ENCODE measurements around the gene IMPG1. TPM values are rescaled to one million over a fixed set of nuclear protein-coding genes. Genes with fewer than 3 reads are reported as not detected.

The IMPG1 gene
- total RNA-seq, 4 donors from 2014 or later: not detected

GRCh38 chr6:75933387-75933975, 139.0 kb downstream of the IMPG1 start:
- TF ChIP-seq EP300 (IDR thresholded peaks at IDR 0.05) (no peak), POLR2A (IDR thresholded peaks at IDR 0.05) (no peak), POLR2AphosphoS5 (IDR thresholded peaks at IDR 0.05) (no peak)
- TF ChIP-seq, protein P1, sequence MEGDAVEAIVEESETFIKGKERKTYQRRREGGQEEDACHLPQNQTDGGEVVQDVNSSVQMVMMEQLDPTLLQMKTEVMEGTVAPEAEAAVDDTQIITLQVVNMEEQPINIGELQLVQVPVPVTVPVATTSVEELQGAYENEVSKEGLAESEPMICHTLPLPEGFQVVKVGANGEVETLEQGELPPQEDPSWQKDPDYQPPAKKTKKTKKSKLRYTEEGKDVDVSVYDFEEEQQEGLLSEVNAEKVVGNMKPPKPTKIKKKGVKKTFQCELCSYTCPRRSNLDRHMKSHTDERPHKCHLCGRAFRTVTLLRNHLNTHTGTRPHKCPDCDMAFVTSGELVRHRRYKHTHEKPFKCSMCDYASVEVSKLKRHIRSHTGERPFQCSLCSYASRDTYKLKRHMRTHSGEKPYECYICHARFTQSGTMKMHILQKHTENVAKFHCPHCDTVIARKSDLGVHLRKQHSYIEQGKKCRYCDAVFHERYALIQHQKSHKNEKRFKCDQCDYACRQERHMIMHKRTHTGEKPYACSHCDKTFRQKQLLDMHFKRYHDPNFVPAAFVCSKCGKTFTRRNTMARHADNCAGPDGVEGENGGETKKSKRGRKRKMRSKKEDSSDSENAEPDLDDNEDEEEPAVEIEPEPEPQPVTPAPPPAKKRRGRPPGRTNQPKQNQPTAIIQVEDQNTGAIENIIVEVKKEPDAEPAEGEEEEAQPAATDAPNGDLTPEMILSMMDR (IDR thresholded peaks at IDR 0.05): no peak
- H3K27me3 ChIP-seq: no peaks in the 10 kb centered on the region
- no peak for DNase-seq (ENCODE audit: low spot score in 2 of 2)
- H3K36me3 ChIP-seq: no peaks in the 10 kb centered on the region
- no peak overlapping the region for H3K4me3 ChIP-seq
- peaks cover 9% of the 10 kb centered on the region for H3K4me1 ChIP-seq
- no peaks in the 10 kb centered on the region for H3K9me3 ChIP-seq
- WGBS: 91% methylated on average over 7 of the region's 7 CpGs
- H3K27ac ChIP-seq: no peak overlapping the region

- no peaks in the 10 kb centered on the region for H3K9me3 ChIP-seq
- no peak overlapping the region for H3K4me3 ChIP-seq
- WGBS: 61% methylated on average over 5 of the region's 5 CpGs
- peaks cover 9% of the 10 kb centered on the region for H3K4me1 ChIP-seq
- DNase-seq (ENCODE audit: low spot score in 2 of 2): no peak
- H3K27ac ChIP-seq: no peak overlapping the region
- no peaks in the 10 kb centered on the region for H3K27me3 ChIP-seq
- H3K36me3 ChIP-seq: no peaks in the 10 kb centered on the region
- TF ChIP-seq POLR2AphosphoS5 (IDR thresholded peaks at IDR 0.05) (no peak), EP300 (IDR thresholded peaks at IDR 0.05) (no peak), POLR2A (IDR thresholded peaks at IDR 0.05) (no peak)
- TF ChIP-seq, protein P1 (IDR thresholded peaks at IDR 0.05): no peak
These were observed 140.4 kb downstream of the IMPG1 start for GRCh38 chr6:75932067-75932466.

GRCh38 chr6:75931011-75931680, 141.3 kb downstream of the IMPG1 start:
- no peak overlapping the region for H3K4me3 ChIP-seq
- WGBS: 64% methylated on average over 11 of the region's 11 CpGs
- H3K27me3 ChIP-seq: no peaks in the 10 kb centered on the region
- no peak for DNase-seq (ENCODE audit: low spot score in 2 of 2)
- peaks cover 9% of the 10 kb centered on the region for H3K4me1 ChIP-seq
- H3K27ac ChIP-seq: no peak overlapping the region
- no peaks in the 10 kb centered on the region for H3K9me3 ChIP-seq
- H3K36me3 ChIP-seq: no peaks in the 10 kb centered on the region
- TF ChIP-seq, protein P1 (IDR thresholded peaks at IDR 0.05): no peak
- TF ChIP-seq POLR2AphosphoS5 (IDR thresholded peaks at IDR 0.05): no peak
- TF ChIP-seq EP300 (IDR thresholded peaks at IDR 0.05): no peak
- no peak for TF ChIP-seq POLR2A (IDR thresholded peaks at IDR 0.05)

DNA sequence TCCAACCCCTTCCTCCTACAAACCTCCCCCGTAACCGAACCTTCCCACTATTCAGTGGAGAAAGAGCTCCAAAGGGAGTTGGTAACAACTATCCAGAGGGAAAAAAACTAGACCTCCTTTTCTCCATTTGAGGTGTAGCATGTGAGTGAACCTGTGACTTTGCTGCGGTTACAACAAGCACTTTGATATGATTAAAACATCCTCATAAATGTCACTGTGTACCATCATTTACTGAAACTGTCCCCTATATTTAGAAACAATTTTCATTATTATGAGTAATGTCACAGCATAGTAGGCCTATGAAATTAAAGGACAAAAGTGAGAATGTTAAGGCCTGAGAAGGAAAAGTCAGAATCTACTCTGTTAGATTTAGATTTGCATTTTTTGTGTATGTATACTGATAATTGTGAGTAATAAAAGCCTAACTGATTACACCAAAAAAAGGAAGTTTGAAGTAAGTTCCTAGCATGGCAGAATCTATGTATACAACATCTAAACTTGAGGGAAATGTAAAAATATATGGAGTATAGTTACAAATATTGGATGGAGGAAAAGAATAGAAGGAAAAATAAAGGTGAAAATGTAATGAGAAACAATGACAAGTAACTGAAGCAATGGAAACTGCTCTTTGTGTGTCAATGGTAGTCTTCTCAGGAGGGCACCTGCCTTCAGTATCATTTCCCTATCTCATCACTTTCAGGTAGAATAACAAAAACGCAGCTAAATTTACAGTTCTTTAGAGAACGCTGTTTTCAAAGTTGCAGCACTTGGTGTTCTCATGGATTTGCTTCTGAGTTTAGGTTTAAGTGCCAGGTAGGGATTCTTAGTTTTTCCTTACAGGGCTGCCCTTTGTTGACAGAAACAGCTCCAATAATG, 145.9 kb downstream of the IMPG1 start:
- no peak for TF ChIP-seq POLR2AphosphoS5 (IDR thresholded peaks at IDR 0.05)
- no peak for TF ChIP-seq EP300 (IDR thresholded peaks at IDR 0.05)
- TF ChIP-seq, protein P1 (IDR thresholded peaks at IDR 0.05): no peak
- TF ChIP-seq POLR2A (IDR thresholded peaks at IDR 0.05): no peak
- Histone ChIP-seq H3K9me3 (no peaks in the 10 kb centered on the region), H3K4me3 (no peak overlapping the region), H3K27ac (no peak overlapping the region), H3K27me3 (no peaks in the 10 kb centered on the region), H3K36me3 (no peaks in the 10 kb centered on the region), H3K4me1 (no peaks in the 10 kb centered on the region)
- WGBS: 93% methylated on average over 5 of the region's 5 CpGs
- DNase-seq (ENCODE audit: low spot score in 2 of 2): no peak

GRCh38 chr6:75922226-75922625, 150.2 kb downstream of the IMPG1 start:
- TF ChIP-seq EP300 (IDR thresholded peaks at IDR 0.05) (no peak), POLR2A (IDR thresholded peaks at IDR 0.05) (no peak), POLR2AphosphoS5 (IDR thresholded peaks at IDR 0.05) (no peak)
- peaks cover 12% of the 10 kb centered on the region for H3K36me3 ChIP-seq
- H3K27ac ChIP-seq: no peak overlapping the region
- no peaks in the 10 kb centered on the region for H3K4me1 ChIP-seq
- H3K9me3 ChIP-seq: no peaks in the 10 kb centered on the region
- no peak for DNase-seq (ENCODE audit: low spot score in 2 of 2)
- H3K27me3 ChIP-seq: no peaks in the 10 kb centered on the region
- no peak overlapping the region for H3K4me3 ChIP-seq
